Stimulated activated CD4-positive, alpha-beta T cell treated with anti-CD3 and anti-CD28 coated beads, TNF-alpha, amount 100 ng/mL, for 1 hour (primary cell): Measurements from ENCODE around the gene AGRN.
A peak's percentile ranks its signal among the peaks of the same experiment; 100 is the strongest.
"Not testable (repeated sequence)": the region's sequence is repeated elsewhere in the genome, so short reads cannot be mapped to it uniquely, and the experiment has no call there.

Source experiments
- DNase-seq, 3 donors: peaks; one replicate each; pipeline ENCODE4 v3.0.0-alpha.2; 2020; ENCODE audit warnings: low read depth in 3 of 3, low spot score in 1 of 3

The AGRN gene

DNA sequence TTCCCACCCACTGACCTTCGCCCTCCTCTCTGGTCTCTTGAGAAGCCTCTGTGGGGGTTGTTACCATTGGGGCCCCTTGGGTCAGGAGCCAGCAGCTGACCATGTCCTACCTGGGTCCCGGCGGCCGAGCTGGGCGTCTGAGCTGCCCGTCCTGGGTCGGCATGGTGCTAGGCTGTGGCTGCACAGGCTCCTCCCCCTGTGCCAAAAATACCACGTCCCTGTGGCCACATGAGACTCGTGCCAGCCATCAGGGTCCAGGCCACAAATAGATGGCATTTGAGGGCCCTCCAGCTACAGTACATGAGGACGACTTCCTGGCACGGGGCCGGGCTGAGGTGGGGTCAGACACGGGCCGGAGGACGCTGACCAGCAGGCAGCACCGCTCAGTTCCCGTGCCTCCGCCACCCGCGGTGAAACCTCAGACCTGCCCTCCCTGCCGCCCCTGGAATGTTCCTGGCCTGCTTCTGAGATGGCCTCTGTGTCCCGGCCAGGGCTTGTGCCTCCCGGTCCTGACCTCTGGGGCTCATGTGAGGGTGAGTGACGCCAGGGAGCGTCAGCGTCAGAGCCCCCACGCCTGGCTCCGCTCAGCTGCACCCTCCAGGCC lies 37.9 kb upstream of the AGRN start, which contains the start of gene PERM1:
TSS of gene PERM1 (minus strand) at position 139 of the 604 bp plus-strand sequence. CDS start 1,064 bp downstream, outside the sequence.
- DNase-seq = no peak

DNA sequence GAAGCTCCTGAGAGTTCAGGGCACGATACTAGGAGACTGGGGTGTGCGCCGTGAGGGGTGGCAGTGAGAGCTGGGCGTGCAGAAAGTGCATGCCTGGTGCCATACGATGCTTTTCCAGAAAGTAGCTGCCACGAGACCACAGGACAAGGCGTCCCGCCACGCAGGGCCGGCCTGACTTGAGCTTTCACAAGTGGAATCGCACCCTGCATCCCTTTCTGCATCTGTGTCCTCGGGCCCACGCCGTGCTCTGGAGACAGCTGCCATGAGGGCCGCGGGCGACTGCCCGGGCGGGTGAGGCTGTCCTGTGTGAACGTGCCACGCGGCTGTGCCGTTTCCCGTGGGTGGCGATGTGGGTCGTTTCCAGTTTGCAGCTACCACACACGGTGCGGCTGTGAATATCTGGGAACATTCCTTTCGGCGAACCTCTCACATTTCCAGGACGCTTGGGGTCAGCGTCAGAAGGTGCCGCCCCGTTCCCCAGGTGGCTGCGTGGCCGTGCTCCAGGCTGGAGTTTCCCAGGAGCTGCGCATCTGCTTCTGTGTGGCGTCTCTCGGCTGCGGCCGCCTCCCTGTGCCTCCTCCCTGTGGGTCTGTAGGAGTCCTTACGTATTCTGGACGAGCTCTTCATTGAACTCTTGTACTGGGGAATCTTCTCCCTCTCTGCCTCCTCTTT lies 37.0 kb upstream of the AGRN start:
- DNase-seq = no peak

DNA sequence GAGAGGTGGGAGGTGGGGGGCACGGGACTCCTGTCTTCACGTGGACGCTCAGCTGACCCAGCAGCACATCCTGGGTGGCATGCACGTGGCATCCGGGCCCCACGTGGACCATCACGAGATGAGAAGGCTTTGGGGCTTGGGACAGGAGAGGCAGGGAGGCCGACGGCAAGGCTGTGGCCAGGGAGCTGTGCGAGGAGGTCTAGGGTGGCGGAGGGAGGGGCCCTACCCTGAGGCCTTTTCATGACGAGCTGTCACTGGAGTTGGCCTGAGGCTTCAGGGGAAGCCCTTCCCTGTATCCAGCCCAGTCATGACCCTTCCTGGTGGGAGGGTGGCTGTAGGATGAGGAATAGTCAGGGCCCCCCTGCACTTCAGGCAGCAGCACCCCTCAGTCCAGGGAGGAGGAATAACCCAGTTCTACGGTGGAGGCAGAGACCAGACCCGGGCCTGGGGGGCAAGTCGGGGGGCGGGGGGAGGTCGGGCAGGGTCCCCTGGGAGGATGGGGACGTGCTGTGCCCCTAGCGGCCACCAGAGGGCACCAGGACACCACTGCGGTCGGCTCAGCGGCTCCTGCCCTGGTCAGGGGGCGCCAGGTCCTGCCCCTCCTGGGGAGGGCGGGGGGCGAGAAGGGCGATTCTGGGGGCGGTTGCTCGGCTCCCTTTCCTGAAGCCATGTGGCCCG lies 36.0 kb upstream of the AGRN start:
- DNase-seq = peak in 2 of 3 donors; percentile 45 to 59

- DNase-seq = no peak
These were observed 35.5 kb upstream of the AGRN start for GRCh38 chr1:984476-984814.

- DNase-seq = no peak
These were observed 34.8 kb upstream of the AGRN start for GRCh38 chr1:985126-985525.

- DNase-seq = not testable (repeated sequence)
These were observed 31.9 kb upstream of the AGRN start for GRCh38 chr1:988061-988460.

GRCh38 chr1:991275-991674 lies 28.6 kb upstream of the AGRN start:
- DNase-seq = not testable (repeated sequence)

DNA sequence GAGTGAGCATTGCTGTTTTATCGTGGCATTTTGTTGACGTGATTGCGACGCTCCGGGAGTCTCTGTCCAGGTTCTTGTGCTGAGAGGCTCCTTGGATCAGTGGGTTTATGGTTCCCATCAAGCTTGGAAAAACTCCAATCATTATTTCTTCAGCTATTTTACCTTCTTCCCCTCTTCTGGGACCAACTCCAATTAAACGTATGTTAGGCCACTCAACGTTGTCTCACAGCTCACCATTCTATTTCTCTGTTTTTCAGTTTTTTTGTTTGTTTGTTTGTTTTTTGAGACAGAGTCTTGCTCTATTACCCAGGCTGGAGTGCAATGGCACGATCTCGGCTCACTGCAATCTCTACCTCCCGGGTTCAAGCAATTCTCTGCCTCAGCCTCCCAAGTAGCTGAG lies 28.0 kb upstream of the AGRN start:
- DNase-seq = no peak

DNA sequence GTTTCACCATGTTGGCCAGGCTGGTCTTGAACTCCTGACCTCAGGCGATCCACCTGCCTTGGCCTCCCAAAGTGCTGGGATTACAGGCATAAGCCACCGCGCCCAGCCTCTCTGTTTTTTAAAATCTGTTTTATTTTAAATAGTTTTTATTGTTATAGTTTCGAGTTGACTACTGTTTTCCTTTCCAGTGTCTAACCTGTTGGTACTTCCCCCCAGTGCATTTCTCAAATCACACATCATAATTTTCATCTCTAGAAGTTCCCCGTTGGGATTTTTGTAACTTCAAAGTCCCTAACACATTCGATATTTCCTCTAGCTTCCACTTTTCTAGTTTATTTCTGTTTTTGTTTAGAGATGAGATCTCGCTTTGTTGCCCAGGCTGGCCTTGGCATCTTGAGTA lies 27.6 kb upstream of the AGRN start:
- DNase-seq = no peak

GRCh38 chr1:993379-993995 lies 26.4 kb upstream of the AGRN start:
- DNase-seq = no peak

DNA sequence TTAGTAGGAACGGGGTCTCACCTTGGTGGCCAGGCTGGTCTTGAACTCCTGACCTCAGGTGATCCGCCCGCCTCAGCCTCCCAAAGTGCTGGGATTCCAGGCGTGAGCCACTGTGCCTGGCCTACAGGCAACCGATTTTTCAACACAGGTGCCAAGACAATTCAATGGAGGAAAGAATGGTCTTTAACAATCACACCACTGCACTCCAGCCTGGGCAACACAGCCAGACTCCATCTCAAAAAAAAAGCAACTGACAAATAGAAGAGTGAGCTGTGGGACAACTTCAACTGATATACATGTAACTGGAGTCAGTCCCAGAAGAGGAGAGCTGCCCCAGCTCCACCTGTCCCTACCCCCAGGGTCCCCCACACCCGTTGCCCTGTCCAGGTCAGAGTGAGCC lies 25.4 kb upstream of the AGRN start:
- not testable (repeated sequence) for DNase-seq

DNA sequence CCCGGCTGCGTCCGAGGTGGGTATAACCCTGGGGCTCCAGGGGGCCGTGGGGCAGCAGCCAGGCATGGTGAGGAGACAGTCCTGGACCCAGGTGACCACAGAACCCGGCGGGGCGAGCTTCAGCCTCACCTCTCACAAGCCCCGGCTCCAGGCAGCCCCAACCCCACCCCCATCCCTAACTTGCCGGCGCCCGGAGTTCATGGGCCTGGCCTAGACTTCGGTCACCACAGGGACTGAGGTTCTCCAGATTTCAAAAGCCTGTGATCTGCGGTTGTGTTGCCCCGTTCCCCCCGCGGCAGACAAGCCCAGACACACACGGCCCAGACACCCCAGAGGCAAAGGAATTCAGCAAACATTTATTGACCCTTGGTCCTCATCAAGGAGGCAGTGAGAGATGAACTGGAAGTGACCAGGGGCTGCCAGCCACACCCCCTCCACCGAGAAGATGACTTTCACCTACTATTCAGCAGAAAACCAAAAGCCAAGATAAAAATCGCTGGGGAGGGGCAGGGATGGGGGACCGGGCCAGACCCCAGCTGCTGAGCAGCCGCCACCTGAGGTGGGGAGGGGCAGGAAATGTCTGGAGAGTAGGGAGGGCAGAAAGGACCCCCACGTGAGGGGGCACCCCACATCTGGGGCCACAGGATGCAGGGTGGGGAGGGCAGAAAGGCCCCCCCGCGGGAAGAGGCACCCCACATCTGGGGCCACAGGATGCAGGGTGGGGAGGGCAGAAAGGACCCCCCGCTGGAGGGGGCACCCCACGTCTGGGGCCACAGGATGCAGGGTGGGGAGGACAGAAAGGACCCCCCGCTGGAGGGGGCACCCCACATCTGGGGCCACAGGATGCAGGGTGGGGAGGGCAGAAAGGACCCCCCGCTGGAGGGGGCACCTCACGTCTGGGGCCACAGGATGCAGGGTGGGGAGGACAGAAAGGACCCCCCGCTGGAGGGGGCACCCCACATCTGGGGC lies 24.0 kb upstream of the AGRN start:
- DNase-seq = no peak

DNA sequence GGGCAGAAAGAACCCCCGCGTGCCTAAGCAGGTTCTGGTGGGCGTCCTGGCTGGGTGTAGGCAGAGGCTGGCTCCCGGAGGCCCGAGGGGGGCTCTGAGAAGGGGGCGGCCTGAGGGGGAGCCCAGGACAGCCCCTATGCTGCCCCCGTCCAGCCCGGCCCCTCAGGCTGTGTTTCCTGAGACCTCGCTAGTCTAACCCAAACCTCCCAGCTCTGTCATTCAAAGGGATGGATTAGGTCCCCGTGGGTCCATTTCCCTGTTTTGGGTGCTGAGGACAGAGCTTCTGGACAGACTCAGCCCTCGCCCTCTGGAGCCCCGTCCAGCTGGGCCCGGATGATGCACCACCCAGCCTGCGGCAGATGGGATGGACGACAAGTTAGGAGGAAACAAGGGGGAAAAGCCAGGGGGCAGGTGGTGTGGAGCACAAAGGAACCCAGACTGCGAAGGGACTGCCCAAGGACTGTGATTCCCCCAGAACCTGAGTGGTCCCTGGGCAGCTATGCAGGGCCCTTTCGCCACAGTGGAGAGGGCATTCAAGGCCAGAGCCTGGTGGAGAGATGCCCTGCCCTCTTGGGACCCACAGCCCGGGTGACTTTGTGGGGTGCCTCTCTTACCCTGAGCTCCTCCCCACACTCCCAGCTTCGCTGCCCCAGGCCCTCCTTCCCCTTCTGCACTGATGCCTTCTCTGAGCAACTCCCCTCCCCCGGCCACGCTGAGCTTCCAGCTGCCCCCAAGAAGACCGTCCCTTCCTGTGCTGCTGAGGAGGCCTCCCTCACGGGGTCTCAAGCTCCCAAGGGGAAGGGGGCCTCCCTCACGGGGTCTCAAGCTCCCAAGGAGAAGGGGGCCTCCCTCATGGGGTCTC lies 22.8 kb upstream of the AGRN start:
- no peak for DNase-seq

DNA sequence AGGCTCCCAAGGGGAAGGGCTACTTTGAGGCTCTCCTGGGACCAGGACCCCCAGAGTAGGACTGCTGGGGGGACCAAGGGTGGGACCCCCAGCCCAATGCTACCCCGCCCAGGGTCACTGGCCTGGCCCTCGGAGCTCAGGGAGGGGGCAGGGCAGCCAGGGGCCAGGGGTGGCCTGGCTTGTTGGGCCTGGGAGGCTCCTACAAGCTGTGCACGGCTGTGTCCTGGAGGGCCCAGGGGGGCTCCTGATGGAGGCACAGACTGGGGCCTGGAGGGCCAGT lies 22.3 kb upstream of the AGRN start:
- DNase-seq = no peak

- DNase-seq = no peak
These were observed 21.8 kb upstream of the AGRN start for GRCh38 chr1:997993-998744.

GRCh38 chr1:998745-998994 lies 21.2 kb upstream of the AGRN start:
- no peak for DNase-seq

- DNase-seq = no peak
These were observed 20.8 kb upstream of the AGRN start for GRCh38 chr1:998995-999724.

GRCh38 chr1:999725-1000356 lies 20.1 kb upstream of the AGRN start, which contains the start of gene HES4:
Gene HES4 (minus strand): TSS chr1:1000097. CDS start chr1:999973, 124 bp downstream.
- peak in 1 of 3 donors; percentile 52 for DNase-seq
